HG02588 (cell line): Measurements from ENCODE around the gene COL4A6.
"Not testable (repeated sequence)": the region's sequence is repeated elsewhere in the genome, so short reads cannot be mapped to it uniquely, and the experiment has no call there.

Experiments used
- ATAC-seq: cut with Tn5 transposase; IDR thresholded peaks from one replicate; pipeline ENCODE4 v1.9.1; 2021; ENCODE audit warnings: mild to moderate bottlenecking, moderate library complexity; ENCODE audit not compliant: unreplicated experiment

The COL4A6 gene

DNA sequence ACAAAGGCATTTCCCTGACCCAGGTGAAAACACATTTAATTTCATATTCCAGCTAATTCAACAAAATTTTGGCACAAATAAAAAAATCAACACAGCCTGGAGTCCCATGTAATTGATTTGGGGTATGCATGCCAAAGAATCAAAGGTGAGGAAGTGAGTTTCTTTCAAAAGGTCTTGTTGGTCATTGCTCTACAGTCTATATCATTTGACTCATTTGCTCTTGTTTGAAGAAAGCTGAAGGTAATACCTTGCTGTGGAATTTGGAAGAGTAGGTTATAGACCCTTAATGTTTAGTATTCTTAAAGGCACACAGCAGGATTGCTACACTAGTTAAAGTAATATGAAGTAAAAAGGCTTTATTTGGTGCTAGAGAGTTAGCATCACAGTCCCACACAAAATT, 25.4 kb downstream of the COL4A6 start:
- no peak for ATAC-seq

DNA sequence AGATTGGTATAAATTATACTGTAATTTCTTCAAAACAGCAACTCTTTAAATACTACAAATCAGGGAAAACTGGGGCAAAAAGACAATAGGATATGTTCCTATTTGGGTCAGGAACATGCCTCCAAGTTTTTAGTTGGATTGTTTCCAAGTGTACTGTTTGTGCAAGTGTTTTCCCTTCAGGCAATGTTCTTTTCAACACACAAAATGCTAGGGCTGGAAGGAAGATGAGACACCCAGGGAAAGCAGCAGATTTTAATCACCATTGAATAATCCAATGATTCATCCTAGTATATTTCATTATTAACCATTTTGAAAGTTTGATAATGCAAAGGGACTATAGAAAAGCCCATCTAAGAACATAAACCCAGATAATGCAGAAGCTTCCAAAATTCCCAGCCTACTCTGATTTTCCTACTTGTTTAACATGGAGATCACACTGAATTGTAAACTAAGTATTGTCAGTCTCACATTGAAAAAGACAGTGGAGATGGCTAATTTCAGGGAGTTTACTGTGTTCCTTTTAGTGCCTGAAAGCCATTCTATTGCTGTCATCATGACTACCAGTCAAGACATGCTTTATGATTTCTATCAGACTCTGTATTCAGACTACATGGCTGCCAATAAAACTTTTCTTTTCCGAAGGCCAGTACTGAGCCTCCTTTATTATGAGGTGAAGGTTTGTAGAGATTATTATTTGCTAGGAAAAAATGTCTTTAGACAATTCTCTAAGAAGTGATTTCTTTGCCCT, 38.6 kb downstream of the COL4A6 start:
- ATAC-seq = no peak

DNA sequence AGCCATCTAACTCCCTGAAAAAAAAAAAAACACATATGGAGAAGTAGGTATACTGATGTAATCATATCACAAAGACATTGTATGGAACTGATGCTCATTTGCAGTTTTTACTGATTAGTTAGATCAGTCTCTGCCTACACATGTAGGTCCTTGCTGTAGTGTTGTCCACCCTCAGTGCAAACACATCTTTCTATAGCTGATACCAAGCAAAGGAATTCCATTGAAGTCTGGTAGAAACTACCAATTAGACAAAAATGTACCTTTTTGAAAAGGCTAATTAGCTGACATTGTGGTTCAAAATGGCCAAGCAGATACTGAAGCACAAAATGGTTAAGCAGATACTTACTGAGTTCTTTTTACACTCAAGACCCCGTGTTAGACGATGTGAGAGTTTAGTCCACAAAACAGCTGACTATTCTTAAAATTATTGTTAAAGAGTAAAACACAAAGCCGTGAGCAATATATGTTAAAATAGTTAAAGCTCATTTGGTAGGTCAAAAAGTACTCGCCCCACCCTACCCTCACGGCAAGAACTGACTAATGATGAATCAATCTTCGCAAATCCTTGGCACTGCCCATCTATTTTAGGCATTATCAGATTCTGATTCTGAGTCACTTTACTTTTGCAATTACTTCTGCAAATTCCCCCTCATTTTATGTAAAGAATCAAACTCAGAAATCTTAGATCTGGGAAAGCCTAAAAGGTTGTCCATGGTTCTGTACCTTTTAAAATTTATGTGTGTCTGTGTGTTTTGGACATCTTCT, 40.4 kb downstream of the COL4A6 start:
- ATAC-seq = no peak

DNA sequence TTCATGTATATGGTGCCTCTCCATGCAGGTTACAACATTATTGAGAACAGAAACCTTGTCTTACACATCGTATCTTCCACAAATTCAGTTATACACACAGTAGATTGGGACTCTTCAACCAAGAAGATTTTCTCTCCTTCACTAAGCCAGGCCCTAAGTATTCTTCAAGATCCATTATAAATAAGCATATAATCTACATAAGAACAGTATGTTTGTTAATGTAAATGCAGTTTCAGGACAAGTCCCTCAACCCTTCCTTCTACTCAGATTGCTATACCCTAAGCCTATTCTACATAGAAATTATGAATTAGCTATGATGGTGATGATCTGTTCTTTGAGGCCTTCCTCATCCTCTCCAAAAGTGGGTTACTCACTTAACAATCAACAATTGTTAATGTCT, 41.2 kb downstream of the COL4A6 start:
- no peak for ATAC-seq

DNA sequence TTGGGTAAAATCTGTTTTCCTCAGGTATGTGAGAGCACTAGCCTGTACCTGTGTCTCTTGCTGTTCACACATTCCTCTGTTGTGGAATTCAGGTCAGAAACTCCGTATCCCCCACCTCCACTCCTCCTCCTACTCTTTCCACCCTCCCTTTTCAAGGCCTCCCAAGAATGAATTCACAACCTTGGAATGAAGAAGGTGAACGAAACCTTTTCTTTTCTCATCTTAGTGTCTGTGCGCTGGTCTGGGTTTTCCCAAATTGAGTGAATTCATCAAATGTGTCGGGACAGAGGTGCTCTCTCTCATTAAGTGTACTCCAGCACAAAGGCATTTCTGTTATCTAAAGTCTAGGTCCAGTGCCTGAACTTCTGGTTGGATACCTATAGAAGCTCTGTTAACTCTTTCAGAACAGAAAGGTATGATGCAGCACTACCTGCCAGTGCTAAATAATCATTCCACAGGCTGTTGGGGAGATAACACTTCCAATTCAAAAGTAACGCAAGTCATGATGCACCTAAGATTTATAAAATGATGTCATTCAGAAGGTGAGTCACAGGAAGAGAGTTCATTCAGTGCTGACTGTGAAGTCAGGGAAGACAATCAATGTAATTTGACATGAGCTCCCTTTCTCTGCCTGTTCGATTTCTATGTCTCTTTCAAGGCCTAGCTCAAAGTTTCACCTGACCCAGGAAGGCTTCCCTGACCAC, 41.9 kb downstream of the COL4A6 start:
- no peak for ATAC-seq

DNA sequence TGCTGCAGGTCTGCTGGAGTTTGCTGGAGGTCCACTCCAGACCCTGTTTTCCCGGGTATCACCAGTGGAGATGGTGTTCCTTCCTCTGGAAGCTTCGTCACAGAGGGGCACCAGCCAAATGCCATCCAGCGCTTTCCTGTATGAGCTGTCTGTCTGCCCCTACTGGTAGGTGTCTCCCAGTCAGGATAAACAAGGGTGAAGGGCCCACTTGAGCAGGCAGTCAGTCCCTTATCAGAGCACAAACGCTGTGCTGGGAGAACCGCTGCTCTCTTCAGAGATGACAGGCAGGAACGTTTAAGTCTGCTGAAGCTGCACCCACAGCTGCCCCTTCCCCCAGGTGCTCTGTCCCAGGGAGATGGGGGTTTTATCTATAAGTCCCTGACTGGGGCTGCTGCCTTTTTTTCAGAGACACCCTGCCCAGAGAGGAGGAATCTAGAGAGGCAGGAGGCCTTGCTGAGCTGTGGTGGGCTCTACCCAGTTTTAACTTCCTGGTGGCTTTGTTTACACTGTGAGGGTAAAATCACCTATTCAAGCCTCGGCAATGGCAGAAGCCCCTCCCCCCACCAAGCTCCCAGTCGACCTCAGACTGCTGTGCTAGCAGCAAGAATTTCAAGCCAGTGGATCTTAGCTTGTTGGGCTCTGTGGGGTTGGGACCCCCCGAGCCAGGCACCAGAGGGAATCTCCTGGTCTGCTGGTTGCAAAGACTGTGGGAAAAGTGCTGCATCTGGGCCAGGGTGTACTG, 47.1 kb downstream of the COL4A6 start:
- ATAC-seq = not testable (repeated sequence)

DNA sequence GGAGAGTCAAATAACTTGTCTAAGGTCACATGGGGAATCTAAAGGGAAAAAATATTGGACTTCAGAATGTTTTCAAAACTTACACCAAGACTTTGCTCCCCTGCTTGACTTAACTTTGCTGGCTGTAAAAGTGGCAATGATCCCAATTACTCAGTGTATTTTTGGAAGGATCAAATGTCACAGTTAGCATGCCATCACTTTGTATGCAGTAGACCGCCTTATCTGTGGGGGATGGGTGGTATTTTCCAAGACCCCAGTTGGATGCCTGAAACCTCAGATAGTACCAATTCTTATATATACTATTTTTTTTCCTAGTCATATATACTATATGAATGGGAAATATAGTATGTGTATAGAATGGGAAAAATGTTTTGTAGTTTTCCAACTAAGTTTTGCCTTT, 53.4 kb downstream of the COL4A6 start:
- no peak for ATAC-seq

DNA sequence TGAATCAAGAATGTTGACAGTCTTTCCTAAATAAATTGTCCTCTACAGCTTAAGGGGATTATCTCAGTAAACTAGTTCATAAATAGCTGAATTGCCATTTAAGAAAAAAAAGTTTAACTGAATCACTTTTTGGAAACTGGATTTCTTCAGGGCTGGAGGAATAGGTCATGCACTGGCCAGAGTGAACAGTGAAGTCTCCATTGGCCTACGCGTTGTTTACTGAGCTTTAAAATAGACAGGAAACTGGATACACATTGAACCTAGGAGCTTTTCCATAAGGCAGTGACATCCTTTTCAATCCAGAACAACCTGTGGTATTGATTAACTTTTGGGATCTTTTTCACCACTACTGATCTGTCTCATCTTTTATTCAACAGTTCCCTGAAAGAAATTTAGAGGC, 58.0 kb downstream of the COL4A6 start:
- no peak for ATAC-seq

DNA sequence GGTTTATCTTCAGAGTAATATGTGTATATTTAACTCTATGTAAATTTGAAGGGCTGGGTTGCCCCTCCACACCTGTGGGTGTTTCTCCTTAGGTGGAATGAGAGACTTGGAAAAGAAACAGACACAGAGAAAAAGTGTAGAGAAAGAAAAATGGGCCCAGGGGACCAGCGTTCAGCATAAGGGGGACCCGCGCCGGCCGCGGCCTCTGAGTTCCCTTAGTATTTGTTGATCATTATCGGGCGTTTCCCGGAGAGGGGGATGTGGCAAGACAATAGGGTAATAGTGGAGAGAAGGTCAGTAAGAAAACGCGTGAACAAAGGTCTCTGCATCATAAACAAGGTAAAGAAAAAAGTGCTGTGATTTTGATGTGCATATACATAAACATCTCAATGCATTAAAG, 61.4 kb downstream of the COL4A6 start:
- ATAC-seq = not testable (repeated sequence)

DNA sequence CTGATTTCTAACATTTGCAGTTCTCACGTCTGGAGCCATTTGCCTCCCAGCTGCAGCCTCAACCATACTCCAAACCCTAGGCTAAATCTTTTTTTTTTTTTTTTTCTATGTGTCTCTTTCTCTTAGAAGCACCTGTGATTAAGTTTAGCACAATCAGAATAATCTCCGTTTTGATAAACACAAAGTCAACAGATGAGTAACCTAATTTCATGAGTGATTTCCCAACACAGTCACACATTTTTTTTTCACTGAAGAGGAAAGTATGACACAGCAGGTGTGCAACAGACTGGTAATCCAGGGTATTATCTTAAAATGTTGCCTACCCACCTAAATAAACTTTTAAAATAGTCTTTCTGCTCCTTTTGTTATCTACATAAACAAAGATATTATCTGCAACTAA, 62.6 kb downstream of the COL4A6 start:
- not testable (repeated sequence) for ATAC-seq

DNA sequence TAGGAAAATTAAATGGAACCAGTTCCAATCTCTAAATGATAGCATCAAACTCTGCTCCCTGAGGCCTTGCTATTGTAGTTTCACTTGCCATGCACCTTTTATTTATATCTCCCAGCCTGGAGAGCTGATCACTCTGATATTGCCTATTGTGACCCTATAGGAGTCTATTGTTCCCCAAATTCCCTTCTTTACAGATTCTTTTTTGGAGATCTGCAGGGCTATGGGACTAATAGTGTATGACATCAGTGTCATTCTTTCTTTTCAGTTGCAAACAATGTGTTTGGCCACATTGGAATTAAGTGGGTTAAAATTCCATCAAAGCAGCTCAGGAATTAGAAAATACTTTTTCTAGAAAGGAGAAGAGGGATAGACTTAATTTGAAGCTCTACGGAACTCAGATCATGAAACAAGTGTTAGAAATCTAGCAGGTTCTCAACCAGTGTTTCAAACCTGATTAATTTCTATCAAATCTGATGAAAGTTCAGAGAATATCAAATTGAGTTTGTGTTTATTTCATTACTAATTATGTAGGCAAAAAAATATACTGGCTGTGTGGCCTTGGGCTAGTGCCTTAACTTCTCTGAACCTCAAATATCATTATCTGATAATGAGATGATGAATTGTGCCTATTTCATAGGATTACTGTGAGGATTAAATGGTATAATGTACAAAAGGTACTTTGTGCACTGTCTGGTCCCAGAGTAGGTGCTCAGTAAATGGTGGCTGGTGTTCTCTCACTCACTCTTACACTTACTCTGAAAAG, 71.4 kb downstream of the COL4A6 start:
- no peak for ATAC-seq

DNA sequence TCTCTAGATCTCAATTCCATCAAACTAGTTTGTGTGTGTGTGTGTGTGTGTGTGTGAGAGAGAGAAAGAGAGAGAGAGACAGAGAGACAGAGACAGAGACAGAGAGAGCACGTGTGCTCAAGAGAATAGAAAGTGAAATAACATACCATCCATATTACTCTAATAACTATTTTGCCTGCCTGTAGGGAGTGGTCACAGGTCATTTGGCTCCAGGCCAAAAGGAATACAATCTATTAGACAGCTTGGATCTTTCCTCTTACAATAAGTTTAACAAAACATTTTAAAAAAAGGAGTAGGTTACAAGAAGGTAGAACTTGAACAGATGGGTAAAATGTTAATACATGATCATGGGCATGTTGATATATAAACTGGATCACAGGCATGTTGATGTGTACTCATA, 76.2 kb downstream of the COL4A6 start:
- ATAC-seq = no peak

DNA sequence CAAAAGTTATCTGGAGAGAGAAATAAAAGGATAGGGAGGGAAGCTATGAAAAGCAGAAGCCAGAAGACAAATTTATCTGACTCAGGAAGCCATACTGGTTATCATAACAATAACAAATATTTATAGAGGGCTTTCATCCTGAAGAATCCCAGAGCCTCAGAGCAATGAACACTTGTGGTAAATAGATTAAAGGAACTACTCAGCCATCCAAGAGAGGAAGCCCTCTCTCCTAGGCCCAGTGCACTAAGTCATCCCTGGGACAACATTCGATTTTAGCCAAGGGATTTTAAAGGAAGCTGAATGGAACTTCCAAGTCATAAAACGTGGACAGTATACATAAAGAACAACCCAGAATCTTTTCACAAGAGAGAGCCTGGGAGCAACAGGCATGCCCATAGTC, 76.9 kb downstream of the COL4A6 start:
- no peak for ATAC-seq

DNA sequence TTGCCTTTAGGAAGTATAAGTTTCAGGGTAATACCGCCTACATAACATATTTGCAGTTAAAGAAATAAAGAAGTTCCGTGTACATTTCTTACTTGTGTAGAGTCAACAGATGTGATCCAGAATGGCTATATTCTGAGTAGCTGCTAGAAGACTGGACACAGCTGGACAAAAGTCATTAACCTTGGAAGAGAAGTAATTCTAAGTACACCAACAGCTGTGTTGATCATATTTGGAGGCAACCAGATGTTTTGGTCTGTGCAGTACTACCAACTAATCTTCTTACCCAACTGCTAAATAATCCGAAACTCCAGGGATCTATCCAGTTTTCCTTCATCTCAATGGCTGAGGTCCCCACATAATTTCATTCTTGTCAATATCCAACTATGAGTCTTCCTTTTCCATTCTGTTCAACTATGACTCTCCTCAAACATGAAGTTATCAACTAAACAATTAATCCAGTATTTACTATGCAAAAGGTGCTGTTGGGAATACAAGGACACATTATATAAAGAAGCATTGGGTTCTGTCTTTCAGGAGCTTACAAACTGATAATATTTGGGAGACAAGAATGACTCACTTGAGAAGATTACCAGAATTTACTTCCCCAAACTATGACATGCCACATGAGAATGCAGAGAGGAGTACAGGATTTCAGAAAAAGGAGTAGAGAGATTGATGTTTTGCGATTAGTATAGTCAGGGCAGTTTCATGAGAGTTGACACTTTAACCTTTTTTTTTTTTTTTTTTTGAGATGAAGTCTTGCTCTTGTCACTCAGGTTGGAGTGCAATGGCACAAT, 78.2 kb downstream of the COL4A6 start:
- ATAC-seq = no peak

DNA sequence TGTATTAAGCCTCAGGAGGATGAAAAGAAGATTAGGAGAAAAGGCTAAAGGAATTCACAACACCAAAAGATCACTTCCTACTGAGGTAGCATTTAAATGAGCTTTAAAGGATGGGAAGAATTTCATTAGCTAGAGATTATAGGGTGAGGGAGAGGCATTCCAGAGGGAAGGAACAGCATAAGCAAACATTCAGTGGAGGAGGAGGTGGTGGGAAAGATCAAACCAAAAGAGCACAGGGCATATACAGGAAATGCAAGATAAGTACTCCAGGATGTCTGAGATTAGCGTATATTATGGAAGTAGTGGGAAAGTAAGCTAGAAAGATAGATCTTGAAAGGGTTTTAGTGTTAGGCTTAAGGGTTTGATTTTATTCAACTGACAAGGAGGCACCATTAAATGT, 84.8 kb downstream of the COL4A6 start:
- no peak for ATAC-seq

DNA sequence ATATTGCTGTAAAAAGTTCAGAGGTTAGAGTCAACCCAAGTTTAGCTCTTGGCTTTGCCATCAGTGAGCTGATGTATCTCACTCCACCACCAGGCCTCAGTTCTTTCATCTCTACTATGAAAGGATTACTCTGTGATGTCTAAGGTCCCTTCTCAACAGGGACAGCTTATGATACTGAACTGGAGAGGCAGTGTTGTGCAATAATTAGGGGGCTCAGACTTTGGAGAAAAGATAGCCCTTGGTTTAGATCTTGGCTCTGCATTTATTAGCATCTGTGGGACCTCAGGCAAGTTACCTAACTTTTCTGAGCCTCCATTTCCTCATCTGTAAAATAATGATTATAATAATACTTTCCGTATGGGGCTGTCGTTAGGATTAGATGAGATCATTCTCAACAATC, 89.0 kb downstream of the COL4A6 start:
- ATAC-seq = no peak

DNA sequence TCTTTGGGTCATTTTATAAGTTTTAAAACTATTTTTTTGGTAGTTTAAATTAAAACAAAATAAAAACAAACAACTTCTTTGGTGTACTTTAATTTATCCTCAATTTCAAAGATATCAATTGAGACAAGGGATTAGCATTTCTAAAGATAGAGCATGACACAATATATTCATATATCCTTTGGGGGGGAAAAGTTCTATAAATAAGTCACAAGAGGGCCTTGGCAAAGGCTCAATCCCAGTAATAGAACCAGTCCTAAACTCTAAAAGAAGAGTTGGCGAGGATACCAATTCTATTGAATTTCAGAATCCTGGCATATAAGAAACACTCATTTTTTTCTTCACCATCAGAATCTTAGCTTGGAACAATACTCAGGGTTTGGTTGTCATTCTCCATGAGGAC, 89.7 kb downstream of the COL4A6 start:
- ATAC-seq = no peak

DNA sequence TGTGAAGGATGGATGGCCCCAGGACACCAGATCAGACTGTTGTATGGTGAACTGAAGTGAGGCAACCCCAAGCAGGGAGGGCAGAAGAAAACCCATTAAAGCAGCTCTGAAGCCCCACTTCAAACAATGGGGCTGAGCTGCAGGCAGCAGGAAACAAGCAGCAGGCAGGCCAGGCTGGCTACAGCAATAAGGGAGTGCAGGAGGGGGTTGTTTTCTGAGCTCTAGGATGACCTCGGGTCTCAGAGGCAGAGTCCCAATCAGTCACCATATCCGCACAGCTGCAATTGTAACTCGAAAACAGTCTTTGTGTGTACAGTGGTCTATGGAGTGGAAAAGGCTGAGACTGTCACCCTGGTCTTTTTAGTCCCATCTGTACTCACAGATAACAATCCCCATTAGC, 90.4 kb downstream of the COL4A6 start:
- no peak for ATAC-seq

DNA sequence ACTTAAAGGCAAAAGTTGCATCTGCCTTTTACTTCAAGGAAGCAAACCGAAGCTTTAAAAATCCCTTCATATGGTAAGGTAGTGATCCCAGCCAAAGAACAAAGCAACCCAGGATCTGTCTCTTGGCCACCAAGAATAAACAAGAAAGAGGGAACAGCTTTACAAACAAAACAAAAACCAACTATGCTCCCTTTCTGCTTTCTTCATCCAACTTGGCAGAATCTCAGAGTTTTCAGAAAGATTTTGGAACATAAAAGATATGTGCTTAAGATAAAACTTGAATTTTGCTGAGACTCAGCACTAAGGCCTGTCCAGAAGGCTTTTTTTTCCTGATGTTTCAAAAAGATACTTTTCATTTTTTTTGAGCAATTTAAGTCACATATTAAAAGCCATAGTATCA, 94.0 kb downstream of the COL4A6 start:
- no peak for ATAC-seq

DNA sequence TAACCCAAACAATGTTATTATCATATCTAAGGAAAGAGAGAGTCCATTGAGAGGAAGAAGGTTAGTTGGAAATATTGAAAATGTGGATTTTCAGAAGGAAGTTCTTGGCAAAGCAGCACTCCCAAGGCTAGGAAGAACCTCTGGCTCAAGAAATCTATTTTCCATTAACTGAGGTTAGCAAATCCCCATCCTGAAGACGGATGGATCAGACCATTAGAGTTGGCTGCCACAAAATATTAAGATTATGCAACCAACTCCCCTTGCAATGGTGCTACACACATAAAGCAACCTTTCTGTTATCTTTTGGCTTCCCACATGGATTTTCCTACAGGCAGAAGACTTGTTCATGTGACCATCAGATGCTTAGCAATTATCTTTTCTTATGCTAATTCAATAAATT, 96.3 kb downstream of the COL4A6 start:
- ATAC-seq = no peak
